ENCODE results near the gene EYS.

DNA sequence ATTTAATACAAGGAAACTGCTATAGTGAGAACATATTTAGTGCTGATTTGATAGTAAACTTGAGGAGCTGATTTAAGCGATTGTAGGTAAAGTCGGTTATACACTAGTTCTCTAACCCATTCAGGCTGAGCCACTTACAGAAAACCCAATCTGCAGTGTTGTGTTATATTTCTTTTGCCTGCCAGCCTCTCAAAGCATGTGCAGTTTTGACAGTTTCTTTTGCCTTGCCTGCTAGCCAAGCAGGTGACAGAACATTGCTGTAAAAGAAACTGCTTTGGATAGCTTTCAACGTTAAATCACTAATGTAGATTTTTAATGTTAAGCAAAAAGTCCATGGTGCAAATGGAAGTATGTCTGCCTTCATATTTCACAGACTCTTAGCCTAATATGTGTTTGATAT lies 982.9 kb downstream of the EYS start:
- TF ChIP-seq, protein P1, sequence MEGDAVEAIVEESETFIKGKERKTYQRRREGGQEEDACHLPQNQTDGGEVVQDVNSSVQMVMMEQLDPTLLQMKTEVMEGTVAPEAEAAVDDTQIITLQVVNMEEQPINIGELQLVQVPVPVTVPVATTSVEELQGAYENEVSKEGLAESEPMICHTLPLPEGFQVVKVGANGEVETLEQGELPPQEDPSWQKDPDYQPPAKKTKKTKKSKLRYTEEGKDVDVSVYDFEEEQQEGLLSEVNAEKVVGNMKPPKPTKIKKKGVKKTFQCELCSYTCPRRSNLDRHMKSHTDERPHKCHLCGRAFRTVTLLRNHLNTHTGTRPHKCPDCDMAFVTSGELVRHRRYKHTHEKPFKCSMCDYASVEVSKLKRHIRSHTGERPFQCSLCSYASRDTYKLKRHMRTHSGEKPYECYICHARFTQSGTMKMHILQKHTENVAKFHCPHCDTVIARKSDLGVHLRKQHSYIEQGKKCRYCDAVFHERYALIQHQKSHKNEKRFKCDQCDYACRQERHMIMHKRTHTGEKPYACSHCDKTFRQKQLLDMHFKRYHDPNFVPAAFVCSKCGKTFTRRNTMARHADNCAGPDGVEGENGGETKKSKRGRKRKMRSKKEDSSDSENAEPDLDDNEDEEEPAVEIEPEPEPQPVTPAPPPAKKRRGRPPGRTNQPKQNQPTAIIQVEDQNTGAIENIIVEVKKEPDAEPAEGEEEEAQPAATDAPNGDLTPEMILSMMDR (conservative IDR thresholded peaks at IDR 0.05; ENCODE audit: low read length): no peak
- no peak for TF ChIP-seq EZH2phosphoT487 (IDR thresholded peaks at IDR 0.05; ENCODE audit: borderline replicate concordance)

Data from Loucy (cell line).